Neuron (in vitro differentiated cells): ENCODE results near the gene PNPLA2.

Experiments
- H2AFZ ChIP-seq: one replicate; pipeline ENCODE4 v1.6.1; 2013; ENCODE audit warnings: low read depth, mild to moderate bottlenecking, inconsistent platforms, low read length, moderate library complexity
- H3K27me3 ChIP-seq: one replicate; pipeline ENCODE4 v1.6.1; 2013; ENCODE audit warnings: low read length; ENCODE audit not compliant: insufficient read depth
- H3K36me3 ChIP-seq: one replicate; pipeline ENCODE4 v1.6.1; 2013; ENCODE audit warnings: low read length; ENCODE audit not compliant: insufficient read depth
- H3K4me1 ChIP-seq: one replicate; pipeline ENCODE4 v1.6.1; 2013; ENCODE audit warnings: low read length; ENCODE audit not compliant: insufficient read depth
- H3K4me3 ChIP-seq: 2 replicates; pipeline ENCODE4 v1.5.1; 2013; ENCODE audit warnings: mild to moderate bottlenecking, low read length, moderate library complexity
- H3K9me3 ChIP-seq: one replicate; pipeline ENCODE4 v1.6.1; 2013; ENCODE audit warnings: low read length

The PNPLA2 gene

GRCh38 chr11:798093-798713, 20.5 kb upstream of the PNPLA2 start, which contains the start of gene SLC25A22:
TSS of gene SLC25A22 (minus strand) at chr11:798281. CDS start at chr11:795006, 3,275 bp downstream.
- Histone ChIP-seq H3K4me1 (peaks cover 23% of the 10 kb centered on the region), H3K27me3 (no peaks in the 10 kb centered on the region), H2AFZ (no peak within 1 kb of the TSS), H3K4me3 (peak within 1 kb of the TSS; percentile 70), H3K9me3 (no peaks in the 10 kb centered on the region), H3K36me3 (peaks cover 47% of the 10 kb centered on the region)

GRCh38 chr11:799641-800316, 18.9 kb upstream of the PNPLA2 start:
- H3K9me3 ChIP-seq: no peaks in the 10 kb centered on the region
- H3K4me1 ChIP-seq: peaks cover 37% of the 10 kb centered on the region

GRCh38 chr11:800473-800872, 18.2 kb upstream of the PNPLA2 start:
- Histone ChIP-seq H3K4me1 (peaks cover 36% of the 10 kb centered on the region), H3K36me3 (peaks cover 35% of the 10 kb centered on the region), H3K27me3 (no peaks in the 10 kb centered on the region), H3K4me3 (no peak overlapping the region), H2AFZ (no peak overlapping the region), H3K9me3 (no peaks in the 10 kb centered on the region)

More at GRCh38 chr11:799641-800316, 18.9 kb upstream of the PNPLA2 start:
- Histone ChIP-seq H3K36me3 (peaks cover 35% of the 10 kb centered on the region), H3K27me3 (no peaks in the 10 kb centered on the region), H3K4me3 (no peak overlapping the region), H2AFZ (no peak overlapping the region)

GRCh38 chr11:801097-801780, 17.5 kb upstream of the PNPLA2 start:
- Histone ChIP-seq H3K4me1 (peaks cover 31% of the 10 kb centered on the region), H2AFZ (no peak overlapping the region), H3K4me3 (no peak overlapping the region), H3K9me3 (no peaks in the 10 kb centered on the region), H3K36me3 (peaks cover 35% of the 10 kb centered on the region), H3K27me3 (no peaks in the 10 kb centered on the region)

- peaks cover 23% of the 10 kb centered on the region for H3K4me1 ChIP-seq
- H3K36me3 ChIP-seq: peaks cover 35% of the 10 kb centered on the region
- H3K9me3 ChIP-seq: no peaks in the 10 kb centered on the region
These were observed 16.6 kb upstream of the PNPLA2 start for GRCh38 chr11:802018-802617.

GRCh38 chr11:802693-803466, 15.8 kb upstream of the PNPLA2 start:
- no peaks in the 10 kb centered on the region for H3K27me3 ChIP-seq
- H3K4me1 ChIP-seq: peaks cover 23% of the 10 kb centered on the region
- H2AFZ ChIP-seq: no peak overlapping the region
- H3K36me3 ChIP-seq: peaks cover 35% of the 10 kb centered on the region
- no peaks in the 10 kb centered on the region for H3K9me3 ChIP-seq
- H3K4me3 ChIP-seq: no peak overlapping the region

More at GRCh38 chr11:802018-802617, 16.6 kb upstream of the PNPLA2 start:
- H3K4me3 ChIP-seq: no peak overlapping the region
- H3K27me3 ChIP-seq: no peaks in the 10 kb centered on the region
- no peak overlapping the region for H2AFZ ChIP-seq

GRCh38 chr11:803467-803742, 15.3 kb upstream of the PNPLA2 start:
- no peaks in the 10 kb centered on the region for H3K9me3 ChIP-seq
- peaks cover 35% of the 10 kb centered on the region for H3K36me3 ChIP-seq

GRCh38 chr11:803770-804598, 14.7 kb upstream of the PNPLA2 start:
- Histone ChIP-seq H3K9me3 (no peaks in the 10 kb centered on the region), H3K4me1 (peaks cover 29% of the 10 kb centered on the region), H2AFZ (no peak overlapping the region), H3K36me3 (peaks cover 33% of the 10 kb centered on the region), H3K27me3 (no peaks in the 10 kb centered on the region), H3K4me3 (peak overlapping the region; percentile 54)

More at GRCh38 chr11:803467-803742, 15.3 kb upstream of the PNPLA2 start:
- no peaks in the 10 kb centered on the region for H3K27me3 ChIP-seq
- H2AFZ ChIP-seq: no peak overlapping the region
- H3K4me1 ChIP-seq: peaks cover 25% of the 10 kb centered on the region
- no peak overlapping the region for H3K4me3 ChIP-seq

GRCh38 chr11:804599-804964, 14.1 kb upstream of the PNPLA2 start:
- H3K36me3 ChIP-seq: peaks cover 29% of the 10 kb centered on the region
- peaks cover 29% of the 10 kb centered on the region for H3K4me1 ChIP-seq
- H3K27me3 ChIP-seq: no peaks in the 10 kb centered on the region
- H3K9me3 ChIP-seq: no peaks in the 10 kb centered on the region
- peak overlapping the region; percentile 54 for H3K4me3 ChIP-seq
- peak overlapping the region; percentile 27 for H2AFZ ChIP-seq

- Histone ChIP-seq H3K27me3 (no peaks in the 10 kb centered on the region), H2AFZ (peak overlapping the region; percentile 76), H3K9me3 (no peaks in the 10 kb centered on the region), H3K36me3 (peaks cover 23% of the 10 kb centered on the region), H3K4me1 (peaks cover 37% of the 10 kb centered on the region), H3K4me3 (peak overlapping the region; percentile 87)
These were observed 10.1 kb upstream of the PNPLA2 start for GRCh38 chr11:808427-809286.

- H3K4me1 ChIP-seq: peaks cover 29% of the 10 kb centered on the region
- no peaks in the 10 kb centered on the region for H3K27me3 ChIP-seq
- H3K4me3 ChIP-seq: peak within 1 kb of the TSS; percentile 87
- no peaks in the 10 kb centered on the region for H3K9me3 ChIP-seq
- H3K36me3 ChIP-seq: peaks cover 26% of the 10 kb centered on the region
- H2AFZ ChIP-seq: peak within 1 kb of the TSS; percentile 76
These were observed 9.3 kb upstream of the PNPLA2 start, which contains the start of gene RPLP2 for GRCh38 chr11:809287-810039. TSS of gene RPLP2 (plus strand) at chr11:809967. CDS start at chr11:810235, 268 bp downstream.
